ENCODE results near the gene OLFM1.

DNA sequence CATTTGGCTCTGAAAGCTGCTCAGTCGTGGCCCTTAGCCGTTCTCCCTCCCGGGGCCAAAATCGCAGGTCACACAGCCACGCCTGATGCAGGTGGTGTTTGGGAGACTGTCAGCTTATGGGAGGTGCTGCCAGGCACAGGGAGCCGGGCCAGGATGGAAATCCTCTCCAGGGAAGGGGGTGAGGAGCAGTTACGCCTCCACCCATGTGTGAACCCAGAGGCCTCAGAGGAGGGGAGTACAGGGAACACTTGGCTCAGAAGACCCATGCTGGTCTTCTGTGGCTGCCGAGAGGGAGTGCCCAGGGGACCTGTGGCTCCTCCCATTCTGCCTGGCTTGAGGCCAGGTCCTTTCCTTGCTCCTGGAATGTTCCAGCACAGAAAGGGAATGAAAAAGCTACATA is 3.6 kb upstream of the OLFM1 start:
- TF ChIP-seq, protein P1, sequence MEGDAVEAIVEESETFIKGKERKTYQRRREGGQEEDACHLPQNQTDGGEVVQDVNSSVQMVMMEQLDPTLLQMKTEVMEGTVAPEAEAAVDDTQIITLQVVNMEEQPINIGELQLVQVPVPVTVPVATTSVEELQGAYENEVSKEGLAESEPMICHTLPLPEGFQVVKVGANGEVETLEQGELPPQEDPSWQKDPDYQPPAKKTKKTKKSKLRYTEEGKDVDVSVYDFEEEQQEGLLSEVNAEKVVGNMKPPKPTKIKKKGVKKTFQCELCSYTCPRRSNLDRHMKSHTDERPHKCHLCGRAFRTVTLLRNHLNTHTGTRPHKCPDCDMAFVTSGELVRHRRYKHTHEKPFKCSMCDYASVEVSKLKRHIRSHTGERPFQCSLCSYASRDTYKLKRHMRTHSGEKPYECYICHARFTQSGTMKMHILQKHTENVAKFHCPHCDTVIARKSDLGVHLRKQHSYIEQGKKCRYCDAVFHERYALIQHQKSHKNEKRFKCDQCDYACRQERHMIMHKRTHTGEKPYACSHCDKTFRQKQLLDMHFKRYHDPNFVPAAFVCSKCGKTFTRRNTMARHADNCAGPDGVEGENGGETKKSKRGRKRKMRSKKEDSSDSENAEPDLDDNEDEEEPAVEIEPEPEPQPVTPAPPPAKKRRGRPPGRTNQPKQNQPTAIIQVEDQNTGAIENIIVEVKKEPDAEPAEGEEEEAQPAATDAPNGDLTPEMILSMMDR (IDR thresholded peaks at IDR 0.05) = no peak
- TF ChIP-seq POLR2A (IDR thresholded peaks at IDR 0.05) = no peak

Measured in uterus (tissue), 2 donors.